Hindlimb muscle (tissue), 1 donor: ENCODE data around the gene MAGEF1. TPM values are rescaled to one million over a fixed set of nuclear protein-coding genes. Genes with fewer than 3 reads are reported as not detected.
"Not testable (repeated sequence)": the region's sequence is repeated elsewhere in the genome, so short reads cannot be mapped to it uniquely, and the experiment has no call there.

Experiments
- DNase-seq: peaks from one replicate; pipeline ENCODE4 v3.0.0-alpha.2; 2013
- polyA plus RNA-seq: library from polyadenylated mRNA; unstranded; fragments of 120-200 nt; gene quantifications from one replicate; pipeline ENCODE4 v1.2.1, GENCODE V29; 2013; ENCODE audit not compliant: insufficient read length

MAGEF1 gene
- polyA plus RNA-seq, 1 donor = 79.6 TPM

- peak; percentile 41 for DNase-seq
Observed at GRCh38 chr3:184742676-184743135, 30.8 kb upstream of the MAGEF1 start.

- DNase-seq = no peak
Observed at GRCh38 chr3:184741798-184742675, 30.2 kb upstream of the MAGEF1 start.

- no peak for DNase-seq
Observed at GRCh38 chr3:184741259-184741556, 29.3 kb upstream of the MAGEF1 start.

- no peak for DNase-seq
Observed at GRCh38 chr3:184740509-184741258, 28.8 kb upstream of the MAGEF1 start.

- no peak for DNase-seq
Observed at GRCh38 chr3:184739594-184740505, 28.0 kb upstream of the MAGEF1 start.

GRCh38 chr3:184738982-184739381 is 27.1 kb upstream of the MAGEF1 start:
- no peak for DNase-seq

- DNase-seq = no peak
Observed at GRCh38 chr3:184738506-184738890, 26.6 kb upstream of the MAGEF1 start.

GRCh38 chr3:184737641-184738505 is 26.0 kb upstream of the MAGEF1 start:
- DNase-seq = no peak

GRCh38 chr3:184737063-184737462 is 25.2 kb upstream of the MAGEF1 start:
- no peak for DNase-seq

- DNase-seq = no peak
Observed at GRCh38 chr3:184734903-184735701, 23.2 kb upstream of the MAGEF1 start.

- DNase-seq = no peak
Observed at GRCh38 chr3:184733971-184734608, 22.2 kb upstream of the MAGEF1 start.

GRCh38 chr3:184733181-184733580 is 21.3 kb upstream of the MAGEF1 start:
- no peak for DNase-seq

GRCh38 chr3:184731786-184732537 is 20.1 kb upstream of the MAGEF1 start:
- no peak for DNase-seq

GRCh38 chr3:184730924-184731323 is 19.1 kb upstream of the MAGEF1 start:
- no peak for DNase-seq

- not testable (repeated sequence) for DNase-seq
Observed at GRCh38 chr3:184729154-184729553, 17.3 kb upstream of the MAGEF1 start.

- no peak for DNase-seq
Observed at GRCh38 chr3:184728010-184728527, 16.2 kb upstream of the MAGEF1 start.

- DNase-seq = peak; percentile 78
Observed at GRCh38 chr3:184727357-184728009, 15.6 kb upstream of the MAGEF1 start.

- no peak for DNase-seq
Observed at GRCh38 chr3:184726497-184726896, 14.6 kb upstream of the MAGEF1 start.
